CD8-positive, alpha-beta memory T cell (primary cell): Measurements from ENCODE around the gene UROC1. TPM values are rescaled to one million over a fixed set of nuclear protein-coding genes. Genes with fewer than 3 reads are reported as not detected.
"Not testable (repeated sequence)": the region's sequence is repeated elsewhere in the genome, so short reads cannot be mapped to it uniquely, and the experiment has no call there.

Source experiments
- CTCF ChIA-PET: fragments of 350-600 bp; sonication (Branson Sonifier 250); formaldehyde crosslinking; loops from one replicate; lab custom pipeline; 2021; ENCODE audit warnings: antibody characterized with exemption; lab: Charles Lee
- POLR2A ChIA-PET: fragments of 350-600 bp; sonication (Branson Sonifier 250); formaldehyde crosslinking; loops from one replicate; lab custom pipeline; 2021; ENCODE audit warnings: antibody characterized with exemption; lab: Charles Lee
- DNase-seq, 5 donors: peaks; one replicate each; pipeline versions ENCODE4 v3.0.0 to v3.0.0-alpha.2; 2020 to 2022; ENCODE audit warnings: mixed read lengths in 1 of 5
- H3K27ac ChIP-seq: one replicate; pipeline ENCODE4 v1.7.0; 2013; ENCODE audit warnings: low read depth, mild to moderate bottlenecking, low read length, moderate library complexity
- H3K27me3 ChIP-seq: 2 replicates; pipeline ENCODE4 v1.7.0; 2013; ENCODE audit warnings: low read length, mild to moderate bottlenecking; ENCODE audit not compliant: insufficient read depth, poor library complexity, severe bottlenecking
- H3K36me3 ChIP-seq: 2 replicates; pipeline ENCODE4 v1.7.0; 2013; ENCODE audit warnings: mild to moderate bottlenecking, low read length, moderate library complexity; ENCODE audit not compliant: insufficient read depth
- H3K4me1 ChIP-seq: 2 replicates; pipeline ENCODE4 v1.7.0; 2013; ENCODE audit warnings: mild to moderate bottlenecking, low read length, moderate library complexity; ENCODE audit not compliant: insufficient read depth
- H3K4me3 ChIP-seq: 2 replicates; pipeline ENCODE4 v1.7.0; 2013; ENCODE audit warnings: mild to moderate bottlenecking, low read length
- H3K9me3 ChIP-seq: 2 replicates; pipeline ENCODE4 v1.7.0; 2013; ENCODE audit warnings: mild to moderate bottlenecking, low read length
- H3K27ac Mint-ChIP-seq, 8 donors: one replicate each; pipeline ENCODE4 v1.8.0; 2020 to 2021; ENCODE audit warnings: mixed read lengths in 8 of 8, mild to moderate bottlenecking in 6 of 8, inconsistent platforms in 3 of 8, moderate library complexity in 3 of 8
- H3K27me3 Mint-ChIP-seq, 2 donors: one replicate each; pipeline ENCODE4 v1.8.0; 2020 to 2021; ENCODE audit warnings: mixed read lengths in 2 of 2, mild to moderate bottlenecking in 1 of 2, moderate library complexity in 1 of 2
- H3K36me3 Mint-ChIP-seq, 3 donors: one replicate each; pipeline ENCODE4 v1.8.0; 2020 to 2021; ENCODE audit warnings: mixed read lengths in 3 of 3, inconsistent platforms in 1 of 3, mild to moderate bottlenecking in 1 of 3
- H3K4me1 Mint-ChIP-seq, 3 donors: one replicate each; pipeline ENCODE4 v1.8.0; 2020 to 2021; ENCODE audit warnings: mixed read lengths in 3 of 3, inconsistent platforms in 1 of 3, mild to moderate bottlenecking in 1 of 3
- H3K4me3 Mint-ChIP-seq, 7 donors: one replicate each; pipeline ENCODE4 v1.8.0; 2020 to 2021; ENCODE audit warnings: mixed read lengths in 7 of 7, mild to moderate bottlenecking in 6 of 7, moderate library complexity in 4 of 7, inconsistent platforms in 2 of 7
- H3K9me3 Mint-ChIP-seq, 5 donors: one replicate each; pipeline ENCODE4 v1.8.0; 2020 to 2022; ENCODE audit warnings: mixed read lengths in 5 of 5, mild to moderate bottlenecking in 3 of 5, moderate library complexity in 2 of 5, inconsistent platforms in 1 of 5
- polyA plus RNA-seq: library from polyadenylated mRNA; unstranded; fragments of 300-500 nt; fragmentation: Illumina TruSeq; gene quantifications from one replicate; pipeline ENCODE4 v1.2.3, GENCODE V29; 2021
- total RNA-seq, 2 experiments: library from RNA; stranded (reverse); gene quantifications; one replicate each; pipeline ENCODE4 v1.2.3, GENCODE V29; 2021

The UROC1 gene
- total and polyA plus RNA-seq, 3 experiments from 2014 or later = not detected

GRCh38 chr3:126538316-126538715 is 20.7 kb upstream of the UROC1 start:
- no peak overlapping the region for H3K27ac Mint-ChIP-seq
- H3K27me3 Mint-ChIP-seq = peaks cover 0 to 10% of the 10 kb centered on the region in 2 donors
- H3K36me3 ChIP-seq = no peaks in the 10 kb centered on the region
- H3K9me3 Mint-ChIP-seq = no peaks in the 10 kb centered on the region
- CTCF ChIA-PET = no interaction called here
- no peaks in the 10 kb centered on the region for H3K27me3 ChIP-seq
- no peak overlapping the region for H3K27ac ChIP-seq
- no peaks in the 10 kb centered on the region for H3K4me1 ChIP-seq
- H3K4me1 Mint-ChIP-seq = no peaks in the 10 kb centered on the region
- no peak overlapping the region for H3K4me3 ChIP-seq
- no peaks in the 10 kb centered on the region for H3K9me3 ChIP-seq
- no peak overlapping the region for H3K4me3 Mint-ChIP-seq
- POLR2A ChIA-PET = no interaction called here
- DNase-seq = peak in 1 of 5 donors; percentile 29
- no peaks in the 10 kb centered on the region for H3K36me3 Mint-ChIP-seq

GRCh38 chr3:126537730-126538281 is 20.2 kb upstream of the UROC1 start:
- no peak overlapping the region for H3K4me3 Mint-ChIP-seq
- Histone ChIP-seq H3K4me3 (no peak overlapping the region), H3K36me3 (no peaks in the 10 kb centered on the region), H3K4me1 (no peaks in the 10 kb centered on the region), H3K27ac (no peak overlapping the region), H3K9me3 (no peaks in the 10 kb centered on the region), H3K27me3 (no peaks in the 10 kb centered on the region)
- peaks cover 3 to 10% of the 10 kb centered on the region in 2 donors for H3K27me3 Mint-ChIP-seq
- H3K9me3 Mint-ChIP-seq = no peaks in the 10 kb centered on the region
- peak in 1 of 5 donors; percentile 35 for DNase-seq
- H3K27ac Mint-ChIP-seq = no peak overlapping the region
- ChIA-PET POLR2A (no interaction called here), CTCF (no interaction called here)
- H3K4me1 Mint-ChIP-seq = no peaks in the 10 kb centered on the region
- no peaks in the 10 kb centered on the region for H3K36me3 Mint-ChIP-seq

GRCh38 chr3:126537116-126537729 is 19.6 kb upstream of the UROC1 start:
- CTCF ChIA-PET = interaction anchor here (1.5 kb wide), 1 partner anchor 15 kb away, joined by 3 read pairs; no protein-coding TSS in a partner anchor

GRCh38 chr3:126536126-126536525 is 18.6 kb upstream of the UROC1 start:
- Mint-ChIP-seq H3K36me3 (no peaks in the 10 kb centered on the region), H3K4me3 (no peak overlapping the region), H3K4me1 (no peaks in the 10 kb centered on the region), H3K9me3 (no peaks in the 10 kb centered on the region), H3K27ac (no peak overlapping the region), H3K27me3 (peaks cover 3 to 10% of the 10 kb centered on the region in 2 donors)
- no peaks in the 10 kb centered on the region for H3K4me1 ChIP-seq
- H3K9me3 ChIP-seq = no peaks in the 10 kb centered on the region
- H3K27ac ChIP-seq = no peak overlapping the region
- POLR2A ChIA-PET = no interaction called here
- no peaks in the 10 kb centered on the region for H3K27me3 ChIP-seq
- peak in 1 of 5 donors; percentile 12 for DNase-seq
- no peaks in the 10 kb centered on the region for H3K36me3 ChIP-seq
- no peak overlapping the region for H3K4me3 ChIP-seq
- CTCF ChIA-PET = interaction anchor here (1.5 kb wide), 1 partner anchor 13 kb away, joined by 3 read pairs; no protein-coding TSS in a partner anchor

More at GRCh38 chr3:126537116-126537729, 19.6 kb upstream of the UROC1 start:
- Histone ChIP-seq H3K36me3 (no peaks in the 10 kb centered on the region), H3K4me1 (no peaks in the 10 kb centered on the region), H3K27ac (no peak overlapping the region), H3K4me3 (no peak overlapping the region), H3K9me3 (no peaks in the 10 kb centered on the region), H3K27me3 (no peaks in the 10 kb centered on the region)
- Mint-ChIP-seq H3K36me3 (no peaks in the 10 kb centered on the region), H3K9me3 (no peaks in the 10 kb centered on the region), H3K4me3 (no peak overlapping the region), H3K4me1 (no peaks in the 10 kb centered on the region), H3K27ac (no peak overlapping the region), H3K27me3 (peaks cover 3 to 10% of the 10 kb centered on the region in 2 donors)
- POLR2A ChIA-PET = no interaction called here
- no peak for DNase-seq

- Histone ChIP-seq H3K36me3 (no peaks in the 10 kb centered on the region), H3K27ac (no peak overlapping the region), H3K27me3 (no peaks in the 10 kb centered on the region), H3K4me1 (no peaks in the 10 kb centered on the region), H3K9me3 (no peaks in the 10 kb centered on the region), H3K4me3 (no peak overlapping the region)
- H3K36me3 Mint-ChIP-seq = no peaks in the 10 kb centered on the region
- ChIA-PET POLR2A (no interaction called here), CTCF (interaction anchor here (1.5 kb wide), 1 partner anchor 13 kb away, joined by 3 read pairs; no protein-coding TSS in a partner anchor)
- DNase-seq = no peak
- no peaks in the 10 kb centered on the region for H3K4me1 Mint-ChIP-seq
- H3K27me3 Mint-ChIP-seq = peaks cover 3 to 10% of the 10 kb centered on the region in 2 donors
- H3K27ac Mint-ChIP-seq = no peak overlapping the region
- no peaks in the 10 kb centered on the region for H3K9me3 Mint-ChIP-seq
- no peak overlapping the region for H3K4me3 Mint-ChIP-seq
Measured at GRCh38 chr3:126535636-126536035, 18.1 kb upstream of the UROC1 start.

GRCh38 chr3:126534716-126535115 is 17.1 kb upstream of the UROC1 start:
- H3K9me3 ChIP-seq, H3K27me3 ChIP-seq, H3K36me3 Mint-ChIP-seq, CTCF ChIA-PET, H3K27ac ChIP-seq, POLR2A ChIA-PET, H3K27me3 Mint-ChIP-seq, H3K4me3 Mint-ChIP-seq, H3K4me1 Mint-ChIP-seq, H3K4me3 ChIP-seq, H3K27ac Mint-ChIP-seq, H3K4me1 ChIP-seq, H3K9me3 Mint-ChIP-seq, H3K36me3 ChIP-seq: not testable (repeated sequence)
- peak in 1 of 5 donors; percentile 18 for DNase-seq

GRCh38 chr3:126533506-126533905 is 15.9 kb upstream of the UROC1 start:
- no peak for DNase-seq
- Histone ChIP-seq H3K4me1 (no peaks in the 10 kb centered on the region), H3K27me3 (no peaks in the 10 kb centered on the region), H3K4me3 (no peak overlapping the region), H3K9me3 (no peaks in the 10 kb centered on the region), H3K27ac (no peak overlapping the region), H3K36me3 (no peaks in the 10 kb centered on the region)
- H3K36me3 Mint-ChIP-seq = no peaks in the 10 kb centered on the region
- ChIA-PET CTCF (no interaction called here), POLR2A (no interaction called here)
- no peaks in the 10 kb centered on the region for H3K4me1 Mint-ChIP-seq
- H3K9me3 Mint-ChIP-seq = no peaks in the 10 kb centered on the region
- H3K4me3 Mint-ChIP-seq = no peak overlapping the region
- peaks cover 5 to 10% of the 10 kb centered on the region in 2 donors for H3K27me3 Mint-ChIP-seq
- no peak overlapping the region for H3K27ac Mint-ChIP-seq

GRCh38 chr3:126531051-126531330 is 13.4 kb upstream of the UROC1 start:
- no peaks in the 10 kb centered on the region for H3K9me3 Mint-ChIP-seq
- Histone ChIP-seq H3K4me1 (no peaks in the 10 kb centered on the region), H3K27ac (no peak overlapping the region), H3K27me3 (no peaks in the 10 kb centered on the region), H3K9me3 (no peaks in the 10 kb centered on the region), H3K4me3 (no peak overlapping the region), H3K36me3 (no peaks in the 10 kb centered on the region)
- ChIA-PET POLR2A (no interaction called here), CTCF (interaction anchor here (2.3 kb wide), 1 partner anchor 9 kb away, joined by 14 read pairs; no protein-coding TSS in a partner anchor)
- no peak overlapping the region for H3K27ac Mint-ChIP-seq
- no peak overlapping the region for H3K4me3 Mint-ChIP-seq
- H3K36me3 Mint-ChIP-seq = no peaks in the 10 kb centered on the region
- no peak for DNase-seq
- H3K4me1 Mint-ChIP-seq = no peaks in the 10 kb centered on the region
- peaks cover 5 to 10% of the 10 kb centered on the region in 2 donors for H3K27me3 Mint-ChIP-seq
